Measurements from ENCODE around the gene SLC9A7.

The SLC9A7 gene

DNA sequence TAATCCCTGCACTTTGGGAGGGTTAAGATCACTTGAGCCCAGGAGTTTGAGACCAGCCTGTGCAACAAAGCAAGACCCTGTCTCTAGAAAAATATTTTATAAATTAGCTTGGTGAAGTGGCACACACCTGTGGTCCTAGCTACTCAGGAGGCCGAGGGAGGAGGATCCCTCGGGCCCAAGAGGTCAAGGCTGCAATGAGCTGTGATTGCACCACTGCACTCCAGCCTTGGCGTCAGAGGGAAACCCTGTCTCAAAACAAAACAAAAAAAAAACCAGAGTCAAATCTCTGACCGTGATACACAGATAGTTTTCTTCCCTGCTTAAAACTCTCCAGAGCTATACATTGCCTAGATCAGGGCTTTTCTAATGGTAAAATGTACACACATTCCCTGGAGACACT, 131.9 kb downstream of the SLC9A7 start:
- WGBS, result 93% methylated on average over 4 of the region's 4 CpGs
- H3K36me3 ChIP-seq (ENCODE audit: insufficient read depth, low read length), result peaks cover 6% of the 10 kb centered on the region; the same call in 1 of the 2 replicates
- no peak overlapping the region for H3K4me3 ChIP-seq (ENCODE audit: low read length)
- no peak overlapping the region for H3K9ac ChIP-seq (ENCODE audit: low read depth, low read length)
- no peaks in the 10 kb centered on the region for H3K27me3 ChIP-seq (ENCODE audit: insufficient read depth, low read length)
- H3K9me3 ChIP-seq (ENCODE audit: insufficient read depth, low read depth, low read length), result no peaks in the 10 kb centered on the region
- H3K27ac ChIP-seq (ENCODE audit: low read depth, low read length), result no peak overlapping the region
- peaks cover 12% of the 10 kb centered on the region for H3K4me1 ChIP-seq (ENCODE audit: insufficient read depth, low read length)

DNA sequence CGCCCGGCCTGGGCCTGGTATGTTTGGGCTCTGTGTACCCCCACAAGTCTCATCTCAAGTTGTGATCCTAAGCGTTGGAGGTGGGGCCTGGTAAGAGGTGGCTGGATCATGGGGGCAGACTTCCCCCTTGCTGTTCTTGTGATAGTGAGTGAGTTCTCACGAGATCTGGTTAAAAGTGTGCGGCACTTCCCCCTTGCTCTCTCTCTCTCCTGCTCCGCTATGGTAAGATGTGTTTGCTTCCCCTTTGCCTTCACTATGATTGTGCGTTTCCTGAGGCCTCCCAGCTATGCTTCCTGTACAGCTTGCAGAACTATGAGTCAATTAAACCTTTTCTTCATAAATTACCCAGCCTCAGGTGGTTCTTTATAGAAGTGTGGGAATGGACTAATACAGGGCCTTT, 132.4 kb downstream of the SLC9A7 start:
- no peak overlapping the region for H3K9ac ChIP-seq (ENCODE audit: low read depth, low read length)
- H3K9me3 ChIP-seq (ENCODE audit: insufficient read depth, low read depth, low read length), result no peaks in the 10 kb centered on the region
- no peak overlapping the region for H3K4me3 ChIP-seq (ENCODE audit: low read length)
- H3K27me3 ChIP-seq (ENCODE audit: insufficient read depth, low read length), result no peaks in the 10 kb centered on the region
- 97% methylated on average over 6 of the region's 7 CpGs for WGBS
- peaks cover 12% of the 10 kb centered on the region for H3K4me1 ChIP-seq (ENCODE audit: insufficient read depth, low read length)
- no peak overlapping the region for H3K27ac ChIP-seq (ENCODE audit: low read depth, low read length)
- peaks cover 5% of the 10 kb centered on the region; the same call in 1 of the 2 replicates for H3K36me3 ChIP-seq (ENCODE audit: insufficient read depth, low read length)

DNA sequence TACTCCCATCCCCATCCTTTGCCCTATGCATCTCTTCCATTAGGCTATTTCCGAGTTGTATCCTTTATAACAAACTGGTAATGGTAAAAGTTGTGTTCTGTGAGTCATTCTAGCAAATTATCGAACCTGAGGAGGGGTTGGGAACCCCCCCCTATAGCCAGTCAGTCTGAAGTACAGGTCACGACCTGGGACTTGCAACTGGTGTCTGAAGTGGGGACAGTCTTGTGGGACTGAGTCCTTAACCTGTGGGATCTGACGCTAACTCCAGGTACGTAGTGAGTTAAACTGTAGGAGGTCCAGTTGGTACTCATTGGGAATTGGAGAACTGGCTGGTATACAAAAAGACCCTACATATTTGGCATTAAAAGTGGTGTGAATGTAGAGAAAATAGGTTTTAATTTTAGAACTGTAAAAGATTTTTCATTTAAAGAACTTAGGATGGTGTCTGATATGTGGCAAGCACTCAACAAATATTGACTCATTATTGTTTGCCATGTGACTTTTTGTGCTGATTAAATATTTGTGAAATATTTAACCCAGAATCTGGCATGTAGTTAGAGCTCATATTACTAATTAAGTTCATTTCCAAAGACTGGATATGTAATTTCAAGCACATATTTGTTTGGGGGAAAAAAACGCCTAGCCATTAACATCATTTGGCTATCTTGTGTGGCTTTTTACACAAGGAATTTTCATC, 134.7 kb downstream of the SLC9A7 start:
- 94% methylated on average over 5 of the region's 6 CpGs for WGBS
- Histone ChIP-seq H3K9me3 (ENCODE audit: insufficient read depth, low read depth, low read length) (no peaks in the 10 kb centered on the region), H3K27me3 (ENCODE audit: insufficient read depth, low read length) (no peaks in the 10 kb centered on the region), H3K4me3 (ENCODE audit: low read length) (no peak overlapping the region), H3K4me1 (ENCODE audit: insufficient read depth, low read length) (peaks cover 12% of the 10 kb centered on the region), H3K36me3 (ENCODE audit: insufficient read depth, low read length) (peaks cover 16% of the 10 kb centered on the region), H3K9ac (ENCODE audit: low read depth, low read length) (no peak overlapping the region), H3K27ac (ENCODE audit: low read depth, low read length) (no peak overlapping the region)

DNA sequence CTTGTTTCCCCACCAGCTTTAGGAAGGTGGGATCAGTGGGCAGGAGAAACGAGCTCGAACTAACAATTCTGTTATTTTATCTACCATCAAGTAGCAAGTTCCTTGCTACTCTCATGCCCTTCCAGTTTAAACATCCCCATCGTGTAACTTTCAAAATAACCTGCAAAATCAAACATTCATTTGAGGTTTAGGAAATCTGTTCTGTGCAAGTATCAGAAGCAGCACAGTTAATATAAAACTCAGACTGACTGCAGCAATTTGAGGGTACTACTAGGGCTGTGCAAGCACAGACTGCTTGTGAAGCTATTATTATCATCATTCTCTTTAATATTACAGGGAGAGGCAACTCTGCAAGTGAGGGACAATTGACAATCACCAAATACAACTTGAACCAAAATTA, 137.3 kb downstream of the SLC9A7 start:
- H3K9me3 ChIP-seq (ENCODE audit: insufficient read depth, low read depth, low read length), result peaks cover 2% of the 10 kb centered on the region; the same call in 1 of the 2 replicates
- WGBS, result 75% methylated on average over 3 of the region's 3 CpGs
- no peak overlapping the region for H3K27ac ChIP-seq (ENCODE audit: low read depth, low read length)
- H3K36me3 ChIP-seq (ENCODE audit: insufficient read depth, low read length), result peaks cover 27% of the 10 kb centered on the region
- H3K9ac ChIP-seq (ENCODE audit: low read depth, low read length), result no peak overlapping the region
- H3K4me3 ChIP-seq (ENCODE audit: low read length), result no peak overlapping the region
- no peaks in the 10 kb centered on the region; the same call in 1 of the 2 replicates for H3K4me1 ChIP-seq (ENCODE audit: insufficient read depth, low read length)
- no peaks in the 10 kb centered on the region for H3K27me3 ChIP-seq (ENCODE audit: insufficient read depth, low read length)

DNA sequence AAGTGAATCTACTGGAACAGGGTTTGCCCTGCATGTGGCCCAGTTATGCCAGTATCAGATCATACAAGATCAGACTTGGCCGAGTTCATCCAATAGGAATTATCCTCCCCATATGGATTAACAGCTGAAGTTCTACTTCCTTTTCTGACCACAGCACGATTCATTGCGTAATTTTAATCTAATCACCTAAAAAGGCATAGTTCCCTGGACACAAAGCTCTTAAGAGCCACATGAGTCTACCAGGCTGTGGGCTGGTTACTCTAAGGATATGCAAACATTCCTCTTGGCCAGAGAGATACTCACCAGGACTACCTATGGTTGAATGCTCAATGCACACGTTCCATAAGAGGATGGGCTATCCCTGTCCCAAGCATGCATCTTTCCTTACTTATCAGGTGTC, 138.4 kb downstream of the SLC9A7 start:
- Histone ChIP-seq H3K36me3 (ENCODE audit: insufficient read depth, low read length) (peaks cover 27% of the 10 kb centered on the region), H3K27ac (ENCODE audit: low read depth, low read length) (no peak overlapping the region), H3K27me3 (ENCODE audit: insufficient read depth, low read length) (no peaks in the 10 kb centered on the region), H3K4me3 (ENCODE audit: low read length) (no peak overlapping the region), H3K4me1 (ENCODE audit: insufficient read depth, low read length) (no peaks in the 10 kb centered on the region; the same call in 1 of the 2 replicates), H3K9me3 (ENCODE audit: insufficient read depth, low read depth, low read length) (peaks cover 2% of the 10 kb centered on the region; the same call in 1 of the 2 replicates), H3K9ac (ENCODE audit: low read depth, low read length) (no peak overlapping the region)
- WGBS, result 89% methylated on average over 4 of the region's 4 CpGs

DNA sequence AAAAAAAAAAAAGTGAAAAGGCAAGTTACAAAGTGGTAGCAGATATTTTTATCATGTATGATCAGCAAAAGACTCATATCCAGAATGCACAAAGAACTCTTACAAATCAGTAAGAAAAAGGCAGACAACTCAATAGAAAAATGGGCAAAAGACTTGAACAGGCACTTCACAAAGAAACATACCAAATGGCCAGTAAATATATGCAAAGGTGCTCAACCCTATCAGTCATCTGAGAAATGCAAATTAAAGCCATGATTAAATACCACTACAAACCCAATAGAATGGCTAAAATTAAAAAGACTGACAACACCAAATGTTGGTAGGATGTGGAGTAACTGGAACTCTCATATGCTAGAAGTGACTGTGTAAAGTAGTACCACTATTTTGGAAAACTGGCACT, 140.0 kb downstream of the SLC9A7 start:
- H3K9me3 ChIP-seq (ENCODE audit: insufficient read depth, low read depth, low read length), result peaks cover 2% of the 10 kb centered on the region; the same call in 1 of the 2 replicates
- no peak overlapping the region for H3K9ac ChIP-seq (ENCODE audit: low read depth, low read length)
- no peak overlapping the region for H3K27ac ChIP-seq (ENCODE audit: low read depth, low read length)
- no peak overlapping the region for H3K4me3 ChIP-seq (ENCODE audit: low read length)
- no peaks in the 10 kb centered on the region; the same call in 1 of the 2 replicates for H3K4me1 ChIP-seq (ENCODE audit: insufficient read depth, low read length)
- H3K36me3 ChIP-seq (ENCODE audit: insufficient read depth, low read length), result peaks cover 30% of the 10 kb centered on the region
- no peaks in the 10 kb centered on the region for H3K27me3 ChIP-seq (ENCODE audit: insufficient read depth, low read length)

DNA sequence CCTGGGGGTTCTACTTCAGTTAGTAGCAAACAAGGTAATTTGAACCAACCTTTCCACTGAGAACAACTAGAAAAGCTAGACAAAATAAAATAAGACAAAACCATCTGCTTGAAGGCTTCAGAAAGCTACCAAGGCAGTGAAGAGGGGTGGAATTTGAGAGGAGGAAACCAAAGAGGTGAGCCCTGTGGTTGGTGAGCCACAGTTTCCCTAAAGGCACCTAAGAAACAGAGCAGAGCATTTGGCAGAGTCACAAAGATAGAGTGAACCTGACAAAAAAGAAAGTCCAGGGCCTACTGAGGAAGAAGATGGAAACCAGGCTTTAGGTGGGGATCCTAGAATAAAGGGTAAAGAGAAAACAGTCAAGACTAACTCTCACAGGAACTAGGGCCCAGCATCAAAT, 141.0 kb downstream of the SLC9A7 start:
- Histone ChIP-seq H3K27ac (ENCODE audit: low read depth, low read length) (no peak overlapping the region), H3K4me1 (ENCODE audit: insufficient read depth, low read length) (no peaks in the 10 kb centered on the region; the same call in 1 of the 2 replicates), H3K36me3 (ENCODE audit: insufficient read depth, low read length) (peaks cover 33% of the 10 kb centered on the region), H3K27me3 (ENCODE audit: insufficient read depth, low read length) (no peaks in the 10 kb centered on the region), H3K4me3 (ENCODE audit: low read length) (no peak overlapping the region), H3K9ac (ENCODE audit: low read depth, low read length) (no peak overlapping the region), H3K9me3 (ENCODE audit: insufficient read depth, low read depth, low read length) (peaks cover 2% of the 10 kb centered on the region; the same call in 1 of the 2 replicates)

DNA sequence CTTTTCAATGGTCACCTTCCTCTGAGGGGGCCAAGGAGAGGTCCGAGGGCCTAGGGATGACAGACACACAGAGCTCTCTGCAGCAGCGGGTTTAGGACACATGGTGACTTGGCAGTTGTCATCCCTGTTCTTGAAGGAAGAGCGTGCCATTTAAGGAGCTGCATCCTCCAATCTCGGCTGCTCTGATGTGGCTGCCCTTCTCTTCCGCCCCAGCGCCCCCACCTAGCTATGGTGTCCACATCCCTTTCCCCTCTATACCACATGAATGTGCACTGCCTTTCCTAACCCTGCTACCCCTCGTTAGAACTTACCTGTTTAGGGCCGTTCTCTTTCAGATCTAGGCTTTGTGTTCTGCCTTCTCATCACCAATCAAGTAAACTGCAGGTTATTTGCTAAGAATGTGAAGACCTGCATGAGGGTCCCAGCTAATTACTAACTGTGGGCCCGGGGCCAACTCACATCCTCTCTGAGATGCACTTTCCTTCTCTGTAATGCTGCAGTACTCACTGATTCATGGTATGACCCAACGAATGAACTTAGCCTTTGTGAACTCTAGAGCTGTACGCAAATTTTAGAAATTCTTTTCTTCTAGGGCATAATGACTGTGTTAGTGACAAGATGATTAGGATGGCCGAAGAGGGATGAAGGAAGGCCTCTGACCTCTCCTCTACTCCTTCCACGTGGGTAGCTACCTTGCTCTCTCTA, 147.1 kb downstream of the SLC9A7 start:
- no peak overlapping the region for H3K27ac ChIP-seq (ENCODE audit: low read depth, low read length)
- WGBS, result 92% methylated on average over 12 of the region's 13 CpGs
- H3K4me3 ChIP-seq (ENCODE audit: low read length), result no peak overlapping the region
- H3K36me3 ChIP-seq (ENCODE audit: insufficient read depth, low read length), result peaks cover 6% of the 10 kb centered on the region; the same call in 1 of the 2 replicates
- no peaks in the 10 kb centered on the region for H3K4me1 ChIP-seq (ENCODE audit: insufficient read depth, low read length)
- no peaks in the 10 kb centered on the region for H3K27me3 ChIP-seq (ENCODE audit: insufficient read depth, low read length)
- H3K9me3 ChIP-seq (ENCODE audit: insufficient read depth, low read depth, low read length), result no peaks in the 10 kb centered on the region
- no peak overlapping the region for H3K9ac ChIP-seq (ENCODE audit: low read depth, low read length)

DNA sequence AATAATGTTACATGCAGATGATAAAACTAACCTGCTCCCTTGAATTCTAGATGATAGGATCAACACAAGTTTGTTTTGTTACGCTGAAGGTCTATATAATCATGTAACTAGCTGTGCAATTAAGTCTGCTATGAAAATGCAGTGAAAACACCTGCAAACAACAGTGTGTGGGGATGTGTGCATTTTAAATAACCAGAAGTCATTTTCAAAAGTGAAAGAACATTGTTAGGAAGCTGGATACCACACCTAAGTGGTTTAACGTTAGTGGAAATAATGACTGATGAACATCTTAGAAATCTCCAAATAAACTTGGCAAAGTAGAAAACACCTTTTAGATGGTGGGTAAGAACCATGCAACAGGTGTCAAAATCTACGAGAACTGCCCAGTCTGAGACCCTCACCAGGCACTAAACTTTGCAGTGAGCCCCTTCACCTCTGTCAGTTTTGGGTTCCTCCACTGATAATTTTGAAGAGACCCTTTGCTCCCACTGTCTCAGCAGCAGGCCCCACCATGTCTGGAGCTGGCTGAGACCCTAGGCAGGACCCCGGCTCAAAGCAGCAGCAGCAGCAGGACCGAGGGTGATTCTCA, 148.8 kb downstream of the SLC9A7 start:
- Histone ChIP-seq H3K27ac (ENCODE audit: low read depth, low read length) (no peak overlapping the region), H3K27me3 (ENCODE audit: insufficient read depth, low read length) (no peaks in the 10 kb centered on the region), H3K9ac (ENCODE audit: low read depth, low read length) (no peak overlapping the region), H3K36me3 (ENCODE audit: insufficient read depth, low read length) (peaks cover 10% of the 10 kb centered on the region; the same call in 1 of the 2 replicates), H3K4me3 (ENCODE audit: low read length) (no peak overlapping the region), H3K4me1 (ENCODE audit: insufficient read depth, low read length) (no peaks in the 10 kb centered on the region), H3K9me3 (ENCODE audit: insufficient read depth, low read depth, low read length) (no peaks in the 10 kb centered on the region)
- 89% methylated on average over 5 of the region's 5 CpGs for WGBS

DNA sequence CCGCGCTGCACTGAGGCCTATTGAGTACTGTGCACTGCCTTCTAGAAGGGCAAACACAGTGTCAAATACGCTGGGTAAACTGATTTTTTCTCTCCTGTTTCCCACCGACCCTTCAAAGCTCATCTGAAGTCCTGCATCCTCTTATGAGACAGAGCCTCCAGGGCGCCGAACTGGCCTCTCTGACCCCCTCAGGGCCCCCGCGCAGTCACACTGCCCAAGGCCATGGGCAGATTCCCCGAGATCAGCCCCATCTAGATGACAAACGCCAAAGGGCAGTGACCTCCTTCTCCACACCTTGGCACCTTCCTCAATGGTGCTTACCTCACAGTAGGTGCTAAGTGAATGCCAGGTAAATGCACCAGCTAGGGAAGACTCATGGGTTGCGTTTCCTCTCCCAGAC, 151.0 kb downstream of the SLC9A7 start:
- H3K4me1 ChIP-seq (ENCODE audit: insufficient read depth, low read length), result no peaks in the 10 kb centered on the region
- H3K27me3 ChIP-seq (ENCODE audit: insufficient read depth, low read length), result no peaks in the 10 kb centered on the region
- H3K36me3 ChIP-seq (ENCODE audit: insufficient read depth, low read length), result peaks cover 5% of the 10 kb centered on the region; the same call in 1 of the 2 replicates
- H3K27ac ChIP-seq (ENCODE audit: low read depth, low read length), result no peak overlapping the region
- no peak overlapping the region for H3K9ac ChIP-seq (ENCODE audit: low read depth, low read length)
- no peaks in the 10 kb centered on the region for H3K9me3 ChIP-seq (ENCODE audit: insufficient read depth, low read depth, low read length)
- 79% methylated on average over 11 of the region's 11 CpGs for whole genome bisulfite sequencing
- H3K4me3 ChIP-seq (ENCODE audit: low read length), result no peak overlapping the region

DNA sequence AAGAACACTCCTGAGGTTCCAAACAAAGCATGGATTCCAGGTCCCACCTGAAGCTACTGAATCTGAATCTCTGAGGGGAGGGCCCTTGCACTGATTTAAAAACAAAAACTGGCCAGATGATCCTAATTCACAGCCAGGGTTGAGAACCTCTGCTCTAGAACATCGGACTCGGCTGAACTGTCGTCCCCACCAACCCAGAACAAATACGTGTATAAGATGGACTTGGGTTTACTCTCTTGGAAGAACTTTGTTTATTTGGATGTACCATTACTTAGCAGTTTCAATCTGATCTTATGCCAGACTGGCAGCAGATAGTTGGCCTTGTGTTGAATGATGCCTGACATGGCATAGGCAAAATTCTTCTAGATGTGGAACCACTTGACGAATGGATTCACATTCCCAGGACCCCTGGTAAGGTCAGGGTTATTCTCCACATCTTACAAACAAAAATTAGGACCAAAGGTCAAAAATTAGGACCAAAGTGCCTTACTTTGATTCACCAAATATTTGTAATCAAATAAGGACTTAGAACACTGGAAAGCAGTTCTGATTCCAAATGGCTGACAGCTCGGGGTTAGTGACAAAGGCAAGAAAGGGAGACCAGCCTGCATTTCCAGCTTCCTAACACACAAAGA, 156.3 kb downstream of the SLC9A7 start:
- Histone ChIP-seq H3K4me1 (ENCODE audit: insufficient read depth, low read length) (no peaks in the 10 kb centered on the region), H3K9me3 (ENCODE audit: insufficient read depth, low read depth, low read length) (no peaks in the 10 kb centered on the region), H3K36me3 (ENCODE audit: insufficient read depth, low read length) (peaks cover 4% of the 10 kb centered on the region; the same call in 1 of the 2 replicates), H3K27ac (ENCODE audit: low read depth, low read length) (no peak overlapping the region), H3K9ac (ENCODE audit: low read depth, low read length) (no peak overlapping the region), H3K4me3 (ENCODE audit: low read length) (no peak overlapping the region), H3K27me3 (ENCODE audit: insufficient read depth, low read length) (no peaks in the 10 kb centered on the region)
- WGBS, result 97% methylated on average over 6 of the region's 6 CpGs

All from HUES64 (cell line).